HG02763 (cell line): Measurements from ENCODE around the gene SNAP25.

Source experiments
- ATAC-seq: cut with Tn5 transposase; IDR thresholded peaks from one replicate; pipeline ENCODE4 v1.9.1; 2021; ENCODE audit warnings: mild to moderate bottlenecking, moderate library complexity; ENCODE audit not compliant: unreplicated experiment

SNAP25 gene

DNA sequence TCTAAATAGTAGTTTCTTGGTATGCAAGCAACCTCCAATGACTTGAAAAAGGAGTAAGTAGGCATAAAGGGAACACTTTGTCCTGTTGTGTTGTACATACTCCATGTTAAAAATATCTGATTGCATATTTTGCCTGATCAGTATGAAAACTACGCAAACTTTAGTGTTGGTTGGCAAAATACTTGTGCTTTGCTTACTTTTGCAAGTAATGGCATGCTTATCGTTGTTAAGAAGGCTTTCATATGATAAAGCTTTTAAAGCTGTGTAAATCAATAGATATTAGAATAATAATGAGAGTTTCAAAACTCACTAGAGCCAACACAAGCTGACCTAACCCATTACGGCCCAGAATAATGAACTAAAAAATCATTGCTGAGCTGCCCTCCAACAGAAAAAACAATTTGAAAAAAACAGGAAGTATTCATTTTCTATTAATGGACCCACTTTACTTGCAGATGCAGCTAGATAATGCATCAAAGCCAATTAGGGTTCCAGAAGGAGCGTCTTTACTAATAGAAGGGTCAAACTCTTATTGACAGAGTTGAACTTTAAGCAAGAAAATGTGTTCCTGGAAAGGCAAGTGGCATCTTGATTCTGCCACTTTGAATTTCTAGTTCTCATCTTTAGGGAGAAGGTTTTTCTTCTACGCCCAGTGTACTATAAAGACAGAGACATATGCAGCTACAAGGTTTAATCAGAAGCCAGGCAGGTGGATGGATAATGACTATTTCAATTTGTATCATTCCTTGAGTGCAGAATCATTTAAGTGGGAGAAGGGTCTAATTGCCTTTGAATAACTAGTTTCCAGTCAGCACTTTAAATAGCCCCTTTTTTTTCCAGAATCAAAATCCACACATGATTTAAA is 82.2 kb downstream of the SNAP25 start:
- no peak for ATAC-seq

DNA sequence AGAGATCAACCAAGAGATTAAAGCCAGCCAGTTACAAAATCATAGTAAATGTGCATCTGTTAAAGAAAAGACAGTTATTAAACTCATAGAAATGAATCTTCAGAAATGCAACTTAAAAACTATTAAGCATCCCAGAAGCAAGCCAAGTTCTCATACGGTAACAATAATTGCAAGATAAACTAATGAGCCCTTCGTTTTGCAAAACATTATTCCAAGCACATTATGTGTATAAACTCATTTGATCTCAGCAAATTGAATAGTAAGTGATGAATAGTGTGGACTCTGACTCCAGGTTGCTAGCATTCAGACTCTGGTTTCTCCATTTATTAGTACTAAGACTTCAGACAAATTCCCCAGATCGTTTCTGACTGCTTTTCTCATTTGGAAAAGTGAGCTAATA is 85.2 kb downstream of the SNAP25 start:
- ATAC-seq, result no peak

DNA sequence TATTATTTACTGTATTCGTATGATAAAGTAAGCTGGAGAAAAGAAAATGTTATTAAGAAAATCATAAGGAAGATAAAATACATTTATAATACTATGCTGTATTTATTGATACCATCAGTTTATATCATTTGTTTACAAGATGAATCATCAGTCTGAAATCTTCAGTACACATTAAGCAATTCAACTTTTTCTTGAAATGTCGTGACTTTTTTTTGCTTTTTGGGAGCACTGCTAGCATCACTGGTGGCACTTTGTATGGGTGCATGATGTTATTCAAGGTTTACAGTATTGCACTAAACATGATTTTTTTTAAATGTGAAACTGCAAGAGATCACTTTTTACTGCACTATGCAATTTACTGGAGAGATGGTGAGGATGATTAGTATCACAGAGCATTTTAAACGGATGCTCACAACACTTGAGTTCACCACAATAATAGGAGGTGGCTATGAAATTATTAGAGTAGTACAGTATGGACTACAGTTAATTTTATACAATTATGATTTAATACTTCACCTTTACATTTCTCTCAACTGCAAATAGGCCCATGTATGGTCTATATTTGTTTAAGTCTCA is 85.9 kb downstream of the SNAP25 start:
- ATAC-seq, result no peak

DNA sequence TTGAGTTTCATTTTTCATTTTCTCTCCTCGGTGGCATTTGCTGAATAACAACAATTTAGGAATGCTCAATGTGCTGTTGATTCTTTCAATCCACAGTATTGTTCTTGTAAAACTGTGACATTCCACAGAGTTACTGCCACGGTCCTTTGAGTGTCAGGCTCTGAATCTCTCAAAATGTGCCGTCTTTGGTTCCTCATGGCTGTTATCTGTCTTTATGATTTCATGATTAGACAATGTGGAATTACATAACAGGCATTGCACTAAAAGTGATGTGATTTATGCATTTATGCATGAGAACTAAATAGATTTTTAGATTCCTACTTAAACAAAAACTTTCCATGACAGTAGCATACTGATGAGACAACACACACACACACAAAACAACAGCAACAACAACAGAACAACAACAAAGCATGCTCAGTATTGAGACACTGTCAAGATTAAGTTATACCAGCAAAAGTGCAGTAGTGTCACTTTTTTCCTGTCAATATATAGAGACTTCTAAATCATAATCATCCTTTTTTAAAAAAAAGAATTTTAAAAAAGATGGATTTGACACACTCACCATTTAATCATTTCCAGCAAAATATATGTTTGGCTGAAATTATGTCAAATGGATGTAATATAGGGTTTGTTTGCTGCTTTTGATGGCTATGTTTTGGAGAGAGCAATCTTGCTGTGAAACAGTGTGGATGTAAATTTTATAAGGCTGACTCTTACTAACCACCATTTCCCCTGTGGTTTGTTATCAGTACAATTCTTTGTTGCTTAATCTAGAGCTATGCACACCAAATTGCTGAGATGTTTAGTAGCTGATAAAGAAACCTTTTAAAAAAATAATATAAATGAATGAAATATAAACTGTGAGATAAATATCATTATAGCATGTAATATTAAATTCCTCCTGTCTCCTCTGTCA is 88.1 kb downstream of the SNAP25 start:
- no peak for ATAC-seq

DNA sequence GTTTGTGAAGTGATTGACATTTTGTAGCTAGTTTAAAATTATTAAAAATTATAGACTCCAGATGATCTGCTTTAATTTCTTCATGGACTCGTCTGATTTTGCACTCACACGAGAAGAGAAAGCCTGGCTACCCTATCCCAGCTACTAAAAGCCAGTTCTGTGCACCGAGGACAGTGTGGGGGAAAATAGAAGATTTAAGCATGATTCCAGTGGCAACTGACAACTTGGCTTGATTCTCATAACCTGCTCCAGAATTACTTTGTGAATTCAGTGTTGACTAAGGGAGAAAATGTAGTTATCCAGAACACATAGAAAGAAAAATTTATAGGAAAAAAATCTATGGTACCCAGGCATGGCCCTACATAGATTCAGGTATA is 88.7 kb downstream of the SNAP25 start:
- no peak for ATAC-seq

DNA sequence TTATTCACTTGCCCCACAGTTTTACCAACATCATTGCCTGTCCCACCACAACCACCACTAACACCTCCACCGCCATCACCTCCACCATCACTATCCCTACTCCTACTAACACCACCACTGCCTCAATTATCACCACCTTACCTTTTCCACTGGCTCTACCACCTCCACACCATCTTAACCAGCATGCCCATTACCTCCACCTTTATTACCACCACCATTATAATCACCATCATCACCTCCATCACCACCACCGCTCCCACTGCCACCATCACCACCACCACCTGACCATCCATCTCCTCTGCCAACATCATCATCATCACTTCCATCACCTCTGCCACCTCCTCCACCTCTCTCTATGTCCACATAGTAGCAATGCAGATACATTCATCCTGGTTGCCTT is 90.0 kb downstream of the SNAP25 start:
- ATAC-seq, result no peak

DNA sequence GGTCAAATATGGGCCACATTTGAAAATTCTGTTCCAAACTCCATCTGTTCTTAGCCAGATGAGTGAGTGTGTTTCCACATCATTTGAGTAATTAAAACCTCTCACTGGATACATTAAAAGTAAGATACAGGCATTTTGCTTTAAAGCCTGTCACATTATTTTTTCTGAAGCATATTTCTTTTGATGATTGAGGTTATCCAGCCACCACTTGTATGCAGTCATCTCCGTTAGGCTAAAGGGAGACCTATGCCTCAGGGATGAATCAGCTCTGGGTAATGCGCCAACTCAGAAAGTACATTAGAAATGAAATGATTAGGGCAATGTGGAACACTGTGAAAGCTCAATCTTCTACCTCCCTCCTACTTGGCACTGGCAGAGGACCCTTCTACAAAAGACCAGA is 90.7 kb downstream of the SNAP25 start:
- no peak for ATAC-seq

DNA sequence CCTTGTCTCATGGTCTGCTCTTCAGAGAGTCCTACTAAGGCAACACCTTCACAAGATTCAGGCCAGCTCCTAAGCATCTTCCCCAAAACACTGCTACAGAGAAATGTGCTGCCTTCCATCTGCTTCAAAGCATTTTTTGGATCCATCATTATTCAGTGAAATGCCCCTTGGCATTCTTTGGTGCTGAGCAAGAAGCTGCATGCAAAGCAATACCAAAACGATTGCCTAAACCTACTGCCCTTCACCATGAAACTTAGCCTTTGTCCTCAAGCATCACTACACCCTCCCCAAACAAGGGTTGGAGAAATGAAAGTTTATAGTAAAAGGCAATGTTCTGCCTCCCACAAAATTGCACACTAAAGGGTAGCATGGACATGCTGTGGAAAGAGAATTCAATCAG is 93.5 kb downstream of the SNAP25 start:
- ATAC-seq, result no peak

DNA sequence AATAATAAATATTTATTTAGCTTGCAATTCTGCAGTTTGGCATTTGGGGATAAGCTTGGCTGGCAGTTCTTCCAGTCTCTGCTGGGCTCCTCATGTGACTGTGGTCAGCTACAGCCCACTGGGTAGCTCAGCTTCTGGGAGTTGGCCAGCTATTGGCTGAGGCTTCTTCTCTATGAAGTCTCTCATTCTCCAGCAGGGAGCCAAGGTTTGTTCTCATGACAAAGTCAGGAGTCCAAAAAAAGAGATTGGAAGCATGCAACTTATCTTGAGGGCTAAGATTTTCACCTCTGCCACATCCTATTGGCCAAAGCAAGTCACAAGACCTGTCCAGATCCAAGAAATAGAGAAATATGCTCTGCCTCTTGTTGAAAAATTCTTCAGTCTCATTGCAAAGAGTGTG is 94.6 kb downstream of the SNAP25 start:
- ATAC-seq, result no peak

DNA sequence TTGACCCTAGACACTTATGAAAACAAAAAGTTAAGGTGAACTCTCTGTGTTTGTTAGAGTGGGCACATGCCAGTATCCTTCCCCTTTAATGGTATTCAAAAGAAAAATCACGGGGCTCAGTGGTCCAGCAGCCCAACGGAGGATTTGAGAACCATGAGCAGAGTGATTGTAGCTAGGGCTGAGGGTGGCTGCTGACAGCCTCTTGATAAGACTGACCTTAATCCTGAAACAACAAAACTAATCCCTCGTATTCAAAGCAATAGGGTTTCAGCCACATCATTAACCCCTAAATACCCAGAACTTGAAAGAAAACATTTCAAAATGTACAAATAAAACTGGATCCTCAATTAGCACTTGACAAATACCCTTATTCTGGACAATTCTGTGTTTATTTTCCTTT is 95.1 kb downstream of the SNAP25 start:
- no peak for ATAC-seq

DNA sequence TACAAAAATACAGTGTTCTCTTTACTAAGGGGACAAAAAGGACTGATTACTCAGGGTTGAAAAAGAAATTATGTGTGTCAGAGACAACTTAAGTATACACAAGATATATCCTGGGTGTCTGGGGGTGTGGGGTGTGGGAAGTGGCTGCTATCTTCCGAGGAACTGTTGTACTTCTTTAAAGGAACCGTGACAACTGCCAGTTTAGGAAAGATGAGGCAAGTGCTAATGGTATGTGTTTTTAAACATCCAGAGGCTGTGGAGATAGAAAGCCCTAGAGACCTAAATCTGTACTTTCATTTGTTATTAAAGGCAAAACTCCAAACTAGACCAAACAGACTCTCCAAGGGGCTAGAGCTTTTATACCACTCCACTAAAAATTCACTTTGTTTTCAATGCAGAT is 95.6 kb downstream of the SNAP25 start:
- ATAC-seq, result no peak

DNA sequence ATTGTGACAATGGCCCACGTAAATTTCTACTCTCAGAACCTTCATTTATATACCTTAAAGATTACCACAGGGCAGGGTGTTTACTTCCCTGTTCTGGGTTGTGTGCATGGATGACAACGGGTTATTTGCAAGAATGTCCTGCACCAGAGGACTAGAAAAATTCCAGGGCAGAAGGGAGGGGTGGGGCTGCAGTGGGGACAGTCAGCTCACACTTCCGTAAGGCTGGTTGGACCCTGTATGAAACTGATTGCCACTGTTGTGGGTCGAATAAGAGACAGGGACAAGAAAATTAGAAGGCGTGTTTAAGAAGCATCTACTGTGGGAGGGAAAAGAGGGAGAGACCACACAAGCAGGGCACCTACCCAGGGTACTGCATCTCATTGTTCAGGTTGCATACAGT is 96.5 kb downstream of the SNAP25 start:
- ATAC-seq, result no peak

DNA sequence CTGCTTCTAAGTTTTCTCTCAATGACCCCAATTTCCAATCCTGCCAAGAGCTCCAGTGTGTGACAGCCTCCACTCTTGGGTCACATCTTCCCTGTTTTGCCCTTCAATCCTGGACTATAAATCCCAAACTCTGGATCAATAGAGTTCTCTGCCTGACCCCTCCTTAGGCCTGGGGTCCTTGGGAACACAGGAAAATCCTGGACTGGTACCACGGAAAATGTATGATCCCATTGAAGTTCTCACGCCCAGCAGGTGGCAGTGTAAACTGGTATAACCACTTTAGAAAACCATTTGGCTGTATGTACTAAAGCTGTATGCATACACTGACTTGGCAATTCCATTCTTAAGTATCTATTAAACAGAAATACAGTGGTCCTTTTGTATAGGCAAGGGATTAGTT is 98.0 kb downstream of the SNAP25 start:
- ATAC-seq, result no peak

DNA sequence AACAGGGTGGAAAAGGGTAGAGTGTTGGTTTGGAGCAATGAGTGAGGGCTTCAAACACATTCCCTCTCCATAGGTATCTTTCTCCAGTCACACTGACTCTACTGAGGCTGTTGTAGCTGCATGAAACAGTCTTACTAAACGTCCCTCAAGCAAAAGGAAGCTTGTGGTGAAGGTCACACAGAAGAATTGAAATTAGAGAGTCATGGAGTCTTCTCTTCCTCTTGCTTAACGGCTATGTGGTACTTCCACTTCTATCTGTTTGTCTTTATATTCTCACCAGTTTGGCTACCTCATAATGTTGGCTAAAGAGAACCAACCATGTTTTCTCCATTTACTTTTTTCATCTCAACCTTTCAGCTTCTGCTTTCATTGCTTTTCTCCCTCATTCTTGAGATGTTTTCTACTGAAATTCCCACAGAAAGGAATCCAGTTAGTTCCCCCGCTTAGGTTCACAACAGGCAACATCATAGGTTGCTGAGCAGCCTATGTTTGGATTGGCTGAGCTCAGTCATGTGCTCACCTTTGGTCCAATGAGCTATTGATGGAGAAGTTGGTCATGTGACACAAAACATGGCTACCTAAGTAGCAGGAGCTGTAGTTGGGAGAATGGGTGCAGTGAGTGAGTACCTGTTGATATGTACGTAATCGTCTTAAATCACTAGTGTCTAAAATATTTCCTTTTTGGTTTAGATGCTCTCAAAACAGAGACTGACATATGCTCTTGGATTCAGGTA is 99.8 kb downstream of the SNAP25 start:
- no peak for ATAC-seq

DNA sequence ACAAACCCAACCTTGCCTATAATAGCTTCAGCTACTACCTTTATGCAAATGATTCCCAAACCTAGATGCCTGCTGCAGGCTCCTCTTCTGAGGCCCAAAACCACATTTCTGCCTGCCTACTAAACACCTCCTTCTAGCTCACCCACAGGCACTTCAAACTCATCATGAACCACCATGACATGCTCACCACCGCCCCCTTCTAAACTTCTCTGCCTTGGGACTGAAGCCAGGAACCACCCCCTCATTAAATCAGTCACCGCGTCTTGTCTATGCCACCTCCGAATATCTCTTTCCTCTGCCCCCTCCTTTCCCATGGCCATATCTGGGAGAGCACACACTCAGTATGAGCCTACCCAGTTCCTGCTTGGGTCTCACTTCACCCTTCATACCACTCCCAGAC is 101.2 kb downstream of the SNAP25 start:
- no peak for ATAC-seq

DNA sequence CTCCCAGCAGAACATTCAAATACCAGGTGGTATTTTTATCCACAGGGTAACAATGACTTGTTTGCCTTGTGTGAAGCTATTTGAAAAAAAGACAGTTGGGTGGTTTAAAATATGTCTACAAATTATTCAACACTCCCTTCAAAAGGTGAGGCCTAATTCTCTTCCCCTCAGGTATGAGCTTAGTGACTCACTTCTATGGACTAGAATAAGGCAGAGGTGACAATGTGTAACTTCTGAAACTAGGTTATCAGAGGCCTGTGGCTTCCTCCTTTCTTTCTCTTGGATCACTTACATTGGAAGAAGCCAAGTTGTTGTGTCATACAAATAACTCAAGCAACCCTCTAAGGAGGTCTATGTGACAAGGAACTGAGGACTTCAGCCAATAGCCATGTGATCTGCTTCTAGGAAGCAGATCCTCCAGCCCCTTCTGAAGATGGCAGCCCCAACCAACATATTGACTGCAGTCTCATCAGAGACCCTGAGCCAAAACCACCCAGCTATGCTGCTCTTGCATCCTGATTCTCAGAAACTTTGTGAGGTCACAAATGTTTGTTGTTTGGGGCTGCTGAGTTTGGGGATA is 102.6 kb downstream of the SNAP25 start:
- ATAC-seq, result no peak

DNA sequence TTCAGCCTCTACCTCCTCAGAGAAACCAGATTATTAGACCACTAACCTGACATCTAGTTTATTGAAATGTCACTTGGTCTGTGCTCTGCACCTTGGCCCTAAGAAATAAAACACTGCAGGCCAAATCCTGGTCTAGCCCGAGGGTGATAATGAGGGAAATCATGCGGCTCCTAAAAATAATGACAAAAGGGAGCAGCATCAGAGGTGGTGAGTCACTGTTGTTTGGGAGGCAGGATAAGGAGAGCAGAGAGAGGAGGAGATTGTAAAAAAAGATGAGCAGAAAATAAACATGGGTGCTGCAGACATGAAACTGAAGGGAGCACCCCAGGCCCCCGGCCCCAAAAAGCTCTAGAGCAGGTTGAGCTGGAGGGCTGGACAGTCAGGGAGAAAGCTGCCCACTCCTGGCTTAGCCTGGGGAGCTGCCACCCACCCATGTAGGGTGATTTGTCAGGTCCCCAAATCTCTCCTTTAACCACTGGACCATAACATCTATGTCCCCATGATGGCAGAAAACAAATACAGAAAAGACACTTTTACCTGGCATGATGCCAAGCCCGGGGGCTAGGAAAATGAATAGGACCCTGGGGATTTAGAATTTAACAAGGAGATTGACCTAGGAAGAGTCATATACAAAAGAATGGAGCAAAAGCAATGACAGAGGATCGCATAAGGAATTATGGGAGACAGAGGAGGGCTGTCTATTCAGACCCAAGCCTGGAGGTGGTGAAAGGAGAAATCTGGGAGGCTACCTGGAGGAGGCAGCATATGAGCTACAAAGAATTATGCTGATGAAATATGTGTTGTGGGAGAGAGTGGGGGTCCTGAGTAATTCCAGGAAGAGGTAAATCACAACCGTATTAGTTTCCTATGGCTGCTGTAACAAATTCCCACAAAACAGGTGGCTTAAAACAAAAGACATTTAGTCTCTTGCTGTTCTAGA is 103.7 kb downstream of the SNAP25 start:
- ATAC-seq, result no peak

DNA sequence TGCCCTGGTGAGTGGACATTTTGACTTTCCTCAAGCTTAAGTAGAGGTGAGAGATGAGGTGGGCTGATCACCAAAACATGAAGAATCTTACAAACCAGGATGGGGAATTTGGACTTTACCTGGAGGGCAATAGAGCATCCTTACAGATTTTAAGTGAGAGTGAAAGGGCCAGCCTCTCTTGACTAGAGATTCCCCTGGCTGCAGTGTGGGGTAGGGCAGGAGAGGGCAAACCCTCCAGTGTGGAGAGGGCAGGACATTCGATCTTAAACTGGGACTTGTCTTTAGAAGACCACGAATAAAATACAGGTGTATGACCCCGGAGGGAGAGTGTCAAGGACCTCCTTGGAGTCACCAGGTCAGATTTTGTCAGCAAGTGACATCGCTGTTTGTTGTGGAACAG is 105.1 kb downstream of the SNAP25 start:
- no peak for ATAC-seq

DNA sequence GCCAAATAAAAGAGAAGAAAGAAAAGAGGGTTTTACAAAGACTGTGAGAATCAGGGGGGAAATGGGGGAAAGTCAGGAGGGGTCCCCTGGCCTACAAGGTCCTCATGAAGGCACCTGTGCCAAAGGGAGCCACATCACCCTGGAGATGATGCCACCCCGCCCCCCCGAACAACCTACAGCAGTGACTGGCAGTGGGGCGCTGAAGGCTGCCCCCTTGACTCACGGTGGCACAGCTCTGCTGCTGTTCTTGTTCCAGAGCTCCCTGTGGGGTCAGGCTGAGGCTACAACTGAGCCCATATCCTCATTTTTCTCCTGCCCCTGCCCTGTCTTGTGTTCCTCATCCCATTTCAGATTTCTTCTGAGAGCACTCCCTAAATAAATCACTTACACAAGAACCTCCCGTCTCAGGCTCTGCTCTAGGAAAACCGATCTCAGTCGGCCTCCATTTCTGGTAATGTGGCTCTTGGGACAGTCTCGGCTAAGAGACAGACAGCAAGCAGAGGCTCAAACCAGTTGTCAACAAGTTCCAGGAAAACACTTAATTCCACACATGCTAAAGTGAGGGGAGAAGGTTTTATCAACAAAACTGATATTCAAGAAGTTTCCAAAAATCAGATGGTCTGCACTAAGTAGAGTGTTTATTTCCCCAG is 105.7 kb downstream of the SNAP25 start:
- ATAC-seq, result no peak
